Naive thymus-derived CD4-positive, alpha-beta T cell (primary cell): ENCODE data around the gene LDLRAD4. TPM values are rescaled to one million over a fixed set of nuclear protein-coding genes. Genes with fewer than 3 reads are reported as not detected.

ENCODE experiments used
- ATAC-seq: fragments of 150-1000 bp; cut with Tn5 transposase; 2 replicates; pipeline ENCODE4 v1.10.0; 2021; ENCODE audit warnings: mild to moderate bottlenecking, moderate library complexity
- CTCF ChIA-PET: fragments of 350-600 bp; sonication (Branson Sonifier 250); formaldehyde crosslinking; loops from one replicate; lab custom pipeline; 2021; ENCODE audit warnings: antibody characterized with exemption; lab: Charles Lee
- POLR2A ChIA-PET: fragments of 350-600 bp; sonication (Branson Sonifier 250); formaldehyde crosslinking; loops from one replicate; lab custom pipeline; 2021; ENCODE audit warnings: antibody characterized with exemption, inconsistent platforms; lab: Charles Lee
- DNase-seq, 9 donors: peaks; one replicate each; pipeline versions ENCODE4 v3.0.0 to v3.0.0-alpha.2; 2020 to 2022; ENCODE audit warnings: mixed read lengths in 1 of 9
- H3K27ac ChIP-seq: one replicate; pipeline ENCODE4 v1.7.0; 2013; ENCODE audit warnings: mild to moderate bottlenecking, low read depth, low read length, moderate library complexity
- H3K27me3 ChIP-seq, 2 donors: one replicate each; pipeline ENCODE4 v1.7.0; 2013; ENCODE audit warnings: low read length in 2 of 2, mild to moderate bottlenecking in 2 of 2, moderate library complexity in 2 of 2; ENCODE audit not compliant: control insufficient read depth in 2 of 2, insufficient read depth in 2 of 2
- H3K36me3 ChIP-seq, 3 experiments: 1 replicate in 2 of 3; 2 replicates in 1 of 3; pipeline ENCODE4 v1.7.0; 2013; ENCODE audit warnings: low read length in 3 of 3, mild to moderate bottlenecking in 3 of 3, moderate library complexity in 1 of 3; ENCODE audit not compliant: insufficient read depth in 3 of 3, control insufficient read depth in 2 of 3
- H3K4me1 ChIP-seq, 2 donors: one replicate each; pipeline ENCODE4 v1.7.0; 2013; ENCODE audit warnings: low read length in 2 of 2, mild to moderate bottlenecking in 2 of 2, moderate library complexity in 1 of 2; ENCODE audit not compliant: control insufficient read depth in 2 of 2, insufficient read depth in 2 of 2
- H3K4me3 ChIP-seq: 2 replicates; pipeline ENCODE4 v1.7.0; 2013; ENCODE audit warnings: mild to moderate bottlenecking, low read length
- H3K9me3 ChIP-seq, 3 experiments: 1 replicate in 2 of 3; 2 replicates in 1 of 3; pipeline ENCODE4 v1.7.0; 2013; ENCODE audit warnings: low read length in 3 of 3; ENCODE audit not compliant: control insufficient read depth in 2 of 3
- H3K27ac Mint-ChIP-seq, 9 donors: one replicate each; pipeline ENCODE4 v1.8.0; 2020 to 2022; ENCODE audit warnings: mixed read lengths in 9 of 9, mild to moderate bottlenecking in 8 of 9, moderate library complexity in 5 of 9, inconsistent platforms in 2 of 9
- H3K27me3 Mint-ChIP-seq, 5 donors: one replicate each; pipeline ENCODE4 v1.8.0; 2021 to 2022; ENCODE audit warnings: mixed read lengths in 5 of 5, mild to moderate bottlenecking in 1 of 5
- H3K36me3 Mint-ChIP-seq, 5 donors: one replicate each; pipeline ENCODE4 v1.8.0; 2020 to 2022; ENCODE audit warnings: mixed read lengths in 5 of 5, mild to moderate bottlenecking in 3 of 5, inconsistent platforms in 1 of 5
- H3K4me1 Mint-ChIP-seq, 7 donors: one replicate each; pipeline ENCODE4 v1.8.0; 2020 to 2022; ENCODE audit warnings: mixed read lengths in 7 of 7, mild to moderate bottlenecking in 3 of 7, inconsistent platforms in 1 of 7
- H3K4me3 Mint-ChIP-seq, 10 donors: one replicate each; pipeline ENCODE4 v1.8.0; 2020 to 2022; ENCODE audit warnings: mild to moderate bottlenecking in 10 of 10, mixed read lengths in 10 of 10, moderate library complexity in 6 of 10, inconsistent platforms in 2 of 10
- H3K9me3 Mint-ChIP-seq, 11 donors: one replicate each; pipeline ENCODE4 v1.8.0; 2020 to 2022; ENCODE audit warnings: mixed read lengths in 11 of 11, mild to moderate bottlenecking in 4 of 11, inconsistent platforms in 1 of 11, moderate library complexity in 1 of 11
- intact Hi-C, 2 donors: fragments of 100-400 bp; cut with micrococcal nuclease; formaldehyde crosslinking; loops; one replicate each; pipeline ENCODE4 v1.15.1; 2023
- polyA plus RNA-seq, 2 donors: library from polyadenylated mRNA; unstranded; fragments of 300-500 nt; fragmentation: Illumina TruSeq; gene quantifications; one replicate each; pipeline ENCODE4 v1.2.3, GENCODE V29; 2021
- total RNA-seq, 6 experiments: library from RNA in 5 of 6; stranded (reverse) in 5 of 6; gene quantifications; 1 replicate in 5 of 6; 2 replicates in 1 of 6; pipeline ENCODE4 v1.2.3 and lab custom pipeline; 2021 to 2026

Gene LDLRAD4
- total and polyA plus RNA-seq, 7 experiments from 2014 or later: 13.0 to 84.3 (median 53.7) TPM

GRCh38 chr18:13416848-13417247, 198.3 kb downstream of the LDLRAD4 start:
- Histone ChIP-seq H3K4me3 (no peak overlapping the region), H3K27ac (no peak overlapping the region), H3K27me3 (no peaks in the 10 kb centered on the region), H3K4me1 (peaks cover 0 to 12% of the 10 kb centered on the region in 2 donors), H3K36me3 (no peaks in the 10 kb centered on the region), H3K9me3 (peaks cover 0 to 5% (median 0%) of the 10 kb centered on the region in 3 experiments)
- POLR2A ChIA-PET: no interaction called here
- Mint-ChIP-seq H3K9me3 (peaks cover 0 to 9% (median 5%) of the 10 kb centered on the region in 11 donors), H3K4me1 (peaks cover 15 to 36% (median 23%) of the 10 kb centered on the region in 7 donors), H3K27me3 (no peaks in the 10 kb centered on the region), H3K36me3 (peaks cover 5 to 17% (median 12%) of the 10 kb centered on the region in 5 donors), H3K27ac (peak overlapping the region in 2 of 9 donors; percentile 37 to 38), H3K4me3 (no peak overlapping the region)
- no peak for DNase-seq
- intact Hi-C loops: no loop called here
- no peak for ATAC-seq
- CTCF ChIA-PET: no interaction called here

DNA sequence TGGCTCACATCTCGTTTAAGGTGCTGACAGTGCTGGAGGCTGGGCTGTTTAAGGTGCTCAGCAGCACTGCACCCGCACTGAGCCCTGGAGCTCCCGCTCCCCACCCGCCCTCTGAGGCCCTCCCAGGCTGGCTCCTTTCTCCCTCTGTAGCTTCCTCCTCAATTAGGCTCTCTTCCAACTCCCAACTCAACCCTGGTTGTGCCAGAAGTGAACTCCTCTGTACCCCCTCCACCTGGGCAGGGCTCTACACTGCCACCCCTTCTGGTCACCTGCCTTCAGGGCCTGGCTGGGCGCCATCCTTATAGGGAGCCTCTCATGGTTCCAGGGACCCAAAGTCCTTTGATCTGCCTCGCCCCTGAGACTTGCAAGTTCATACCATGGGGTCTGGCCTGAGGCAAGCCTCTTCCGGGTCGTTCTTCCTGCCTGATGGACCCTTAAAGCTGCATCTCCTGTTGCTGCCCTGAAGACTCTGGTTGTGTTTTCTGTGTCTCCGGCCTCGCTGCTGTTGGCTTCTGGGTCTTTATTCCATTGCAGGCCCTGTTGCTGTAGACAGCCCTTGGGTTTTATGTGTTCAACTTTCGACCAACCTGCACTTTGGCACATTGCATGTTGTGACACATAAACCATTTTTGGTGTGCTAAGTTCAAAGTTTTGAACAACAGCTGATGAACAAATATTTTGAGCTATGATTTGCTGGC, 199.6 kb downstream of the LDLRAD4 start:
- ATAC-seq (no peak), DNase-seq (no peak)
- peak overlapping the region in 1 of 9 donors; percentile 55 for H3K27ac Mint-ChIP-seq
- no peaks in the 10 kb centered on the region for H3K9me3 Mint-ChIP-seq
- ChIA-PET CTCF (interaction anchor here (0.7 kb wide), 1 partner anchor 555 kb away, joined by 4 read pairs; no protein-coding TSS in a partner anchor), POLR2A (no interaction called here)
- Histone ChIP-seq H3K27me3 (no peaks in the 10 kb centered on the region), H3K4me3 (no peak overlapping the region), H3K4me1 (peaks cover 0 to 18% of the 10 kb centered on the region in 2 donors), H3K36me3 (no peaks in the 10 kb centered on the region), H3K9me3 (no peaks in the 10 kb centered on the region), H3K27ac (no peak overlapping the region)
- H3K4me3 Mint-ChIP-seq: peak overlapping the region in 1 of 10 donors; percentile 37
- intact Hi-C loops: no loop called here
- H3K4me1 Mint-ChIP-seq: peaks cover 19 to 45% (median 31%) of the 10 kb centered on the region in 7 donors
- H3K27me3 Mint-ChIP-seq: no peaks in the 10 kb centered on the region
- peaks cover 0 to 5% (median 0%) of the 10 kb centered on the region in 5 donors for H3K36me3 Mint-ChIP-seq

- Histone ChIP-seq H3K9me3 (no peaks in the 10 kb centered on the region), H3K4me3 (no peak overlapping the region), H3K27me3 (no peaks in the 10 kb centered on the region), H3K27ac (no peak overlapping the region), H3K36me3 (no peaks in the 10 kb centered on the region), H3K4me1 (peaks cover 0 to 18% of the 10 kb centered on the region in 2 donors)
- peaks cover 0 to 7% (median 0%) of the 10 kb centered on the region in 5 donors for H3K36me3 Mint-ChIP-seq
- ChIA-PET POLR2A (no interaction called here), CTCF (no interaction called here)
- H3K27me3 Mint-ChIP-seq: no peaks in the 10 kb centered on the region
- intact Hi-C loops: no loop called here
- ATAC-seq (no peak), DNase-seq (no peak)
- H3K9me3 Mint-ChIP-seq: no peaks in the 10 kb centered on the region
- peak overlapping the region in 3 of 9 donors; percentile 20 to 78 (median 59) for H3K27ac Mint-ChIP-seq
- H3K4me1 Mint-ChIP-seq: peaks cover 18 to 57% (median 44%) of the 10 kb centered on the region in 7 donors
- H3K4me3 Mint-ChIP-seq: peak overlapping the region in 1 of 10 donors; percentile 33
Measured at GRCh38 chr18:13420969-13421686, 202.6 kb downstream of the LDLRAD4 start.

DNA sequence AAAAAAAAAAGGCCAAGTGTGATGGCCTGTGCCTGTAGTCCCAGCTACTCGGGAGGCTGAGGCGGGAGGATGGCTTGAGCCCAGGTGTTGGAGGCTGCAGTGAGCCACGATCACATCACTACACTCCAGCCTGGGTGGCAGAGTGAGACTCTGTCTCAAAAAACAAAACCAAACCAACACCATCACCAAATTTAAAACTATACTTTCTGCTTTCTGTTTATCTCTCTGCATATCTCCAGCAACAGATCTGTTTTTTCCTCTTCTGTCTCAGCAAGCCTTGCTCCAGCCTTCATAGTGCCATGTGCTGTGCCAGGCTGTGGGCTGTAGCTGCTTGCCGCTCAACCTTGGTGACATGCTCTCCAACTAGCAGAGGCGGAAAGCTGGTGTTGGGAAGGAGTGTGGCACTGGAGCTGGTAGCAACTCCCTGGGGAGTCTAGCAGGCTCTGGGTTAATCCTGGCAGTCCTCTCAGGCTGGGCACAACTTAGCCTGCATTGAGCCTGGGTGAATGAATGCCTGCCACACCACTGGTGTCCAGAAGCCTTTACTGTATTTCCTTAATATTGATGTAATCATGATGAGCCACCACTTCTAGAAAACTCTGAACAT, 204.1 kb downstream of the LDLRAD4 start:
- no peak overlapping the region for H3K4me3 ChIP-seq
- no peak for ATAC-seq
- H3K27ac Mint-ChIP-seq: peak overlapping the region in 3 of 9 donors; percentile 0 to 83 (median 37)
- ChIA-PET CTCF (no interaction called here), POLR2A (no interaction called here)
- H3K9me3 ChIP-seq: no peaks in the 10 kb centered on the region
- peaks cover 12 to 48% (median 42%) of the 10 kb centered on the region in 7 donors for H3K4me1 Mint-ChIP-seq
- H3K27ac ChIP-seq: no peak overlapping the region
- no peaks in the 10 kb centered on the region for H3K27me3 Mint-ChIP-seq
- no peaks in the 10 kb centered on the region for H3K36me3 ChIP-seq
- no peaks in the 10 kb centered on the region for H3K9me3 Mint-ChIP-seq
- H3K4me1 ChIP-seq: peaks cover 0 to 18% of the 10 kb centered on the region in 2 donors
- H3K27me3 ChIP-seq: no peaks in the 10 kb centered on the region
- H3K36me3 Mint-ChIP-seq: peaks cover 0 to 7% (median 0%) of the 10 kb centered on the region in 5 donors
- H3K4me3 Mint-ChIP-seq: no peak overlapping the region
- DNase-seq: no peak
- intact Hi-C loops: loop anchor here in 1 of 2 donors (1.0 kb wide), 1 partner anchor 15 kb away; no protein-coding TSS in a partner anchor

GRCh38 chr18:13423352-13423751, 204.8 kb downstream of the LDLRAD4 start:
- Mint-ChIP-seq H3K4me1 (peaks cover 14 to 49% (median 44%) of the 10 kb centered on the region in 7 donors), H3K27me3 (no peaks in the 10 kb centered on the region), H3K9me3 (no peaks in the 10 kb centered on the region), H3K4me3 (no peak overlapping the region), H3K27ac (peak overlapping the region in 3 of 9 donors; percentile 56 to 89 (median 69)), H3K36me3 (peaks cover 0 to 7% (median 0%) of the 10 kb centered on the region in 5 donors)
- Histone ChIP-seq H3K27ac (no peak overlapping the region), H3K4me1 (peaks cover 0 to 18% of the 10 kb centered on the region in 2 donors), H3K36me3 (no peaks in the 10 kb centered on the region), H3K9me3 (no peaks in the 10 kb centered on the region), H3K4me3 (no peak overlapping the region), H3K27me3 (no peaks in the 10 kb centered on the region)
- POLR2A ChIA-PET: no interaction called here
- CTCF ChIA-PET: no interaction called here
- no peak for DNase-seq
- ATAC-seq: no peak
- intact Hi-C loops: no loop called here

GRCh38 chr18:13424363-13424762, 205.8 kb downstream of the LDLRAD4 start:
- Histone ChIP-seq H3K36me3 (no peaks in the 10 kb centered on the region), H3K4me1 (peaks cover 0 to 18% of the 10 kb centered on the region in 2 donors), H3K27ac (no peak overlapping the region), H3K9me3 (no peaks in the 10 kb centered on the region), H3K27me3 (no peaks in the 10 kb centered on the region), H3K4me3 (no peak overlapping the region)
- ChIA-PET POLR2A (no interaction called here), CTCF (no interaction called here)
- Mint-ChIP-seq H3K27me3 (no peaks in the 10 kb centered on the region), H3K4me3 (no peak overlapping the region), H3K27ac (peak overlapping the region in 5 of 9 donors; percentile 5 to 87 (median 15)), H3K36me3 (peaks cover 0 to 7% (median 0%) of the 10 kb centered on the region in 5 donors), H3K9me3 (no peaks in the 10 kb centered on the region), H3K4me1 (peaks cover 19 to 57% (median 43%) of the 10 kb centered on the region in 7 donors)
- intact Hi-C loops: no loop called here
- no peak for DNase-seq
- no peak for ATAC-seq
